HG03039 (cell line): ENCODE data around the gene CCL22.
"Not testable (repeated sequence)": the region's sequence is repeated elsewhere in the genome, so short reads cannot be mapped to it uniquely, and the experiment has no call there.

Source experiments
- ATAC-seq: cut with Tn5 transposase; IDR thresholded peaks from one replicate; pipeline ENCODE4 v1.9.1; 2021; ENCODE audit warnings: mild to moderate bottlenecking, moderate library complexity; ENCODE audit not compliant: unreplicated experiment

The CCL22 gene

GRCh38 chr16:57358527-57359095, at the start of gene CCL22:
Gene CCL22 (plus strand): TSS chr16:57358783. CDS start chr16:57358817, 34 bp downstream.
- no peak for ATAC-seq

GRCh38 chr16:57310801-57311200, 47.8 kb upstream of the CCL22 start:
- no peak for ATAC-seq

GRCh38 chr16:57313509-57313908, 45.1 kb upstream of the CCL22 start:
- no peak for ATAC-seq

GRCh38 chr16:57314161-57314785, 44.3 kb upstream of the CCL22 start:
- no peak for ATAC-seq

GRCh38 chr16:57315416-57315815, 43.2 kb upstream of the CCL22 start:
- no peak for ATAC-seq

- no peak for ATAC-seq
These were observed 42.1 kb upstream of the CCL22 start for GRCh38 chr16:57316390-57317017.

GRCh38 chr16:57318240-57318970, 40.2 kb upstream of the CCL22 start:
- ATAC-seq: no peak

GRCh38 chr16:57319646-57320045, 38.9 kb upstream of the CCL22 start:
- no peak for ATAC-seq

- no peak for ATAC-seq
These were observed 33.8 kb upstream of the CCL22 start for GRCh38 chr16:57324749-57325148.

GRCh38 chr16:57325458-57325857, 33.1 kb upstream of the CCL22 start:
- no peak for ATAC-seq

GRCh38 chr16:57329718-57330327, 28.8 kb upstream of the CCL22 start:
- ATAC-seq: no peak

GRCh38 chr16:57331355-57331754, 27.2 kb upstream of the CCL22 start:
- ATAC-seq: no peak

GRCh38 chr16:57333402-57333801, 25.2 kb upstream of the CCL22 start:
- no peak for ATAC-seq

- no peak for ATAC-seq
These were observed 23.2 kb upstream of the CCL22 start for GRCh38 chr16:57335366-57335765.

GRCh38 chr16:57341062-57341440, 17.5 kb upstream of the CCL22 start:
- ATAC-seq: no peak

- ATAC-seq: no peak
These were observed 16.9 kb upstream of the CCL22 start for GRCh38 chr16:57341441-57342303.

- ATAC-seq: not testable (repeated sequence)
These were observed 16.0 kb upstream of the CCL22 start for GRCh38 chr16:57342606-57343005.

GRCh38 chr16:57343221-57343620, 15.4 kb upstream of the CCL22 start:
- no peak for ATAC-seq

- not testable (repeated sequence) for ATAC-seq
These were observed 14.5 kb upstream of the CCL22 start for GRCh38 chr16:57344094-57344493.

- no peak for ATAC-seq
These were observed 13.6 kb upstream of the CCL22 start for GRCh38 chr16:57345021-57345420.
